ENCODE results near the gene OR8G5. TPM values are rescaled to one million over a fixed set of nuclear protein-coding genes. Genes with fewer than 3 reads are reported as not detected.
"Not testable (repeated sequence)": the region's sequence is repeated elsewhere in the genome, so short reads cannot be mapped to it uniquely, and the experiment has no call there.

The OR8G5 gene
- total RNA-seq, 2 donors from 2014 or later, result not detected

DNA sequence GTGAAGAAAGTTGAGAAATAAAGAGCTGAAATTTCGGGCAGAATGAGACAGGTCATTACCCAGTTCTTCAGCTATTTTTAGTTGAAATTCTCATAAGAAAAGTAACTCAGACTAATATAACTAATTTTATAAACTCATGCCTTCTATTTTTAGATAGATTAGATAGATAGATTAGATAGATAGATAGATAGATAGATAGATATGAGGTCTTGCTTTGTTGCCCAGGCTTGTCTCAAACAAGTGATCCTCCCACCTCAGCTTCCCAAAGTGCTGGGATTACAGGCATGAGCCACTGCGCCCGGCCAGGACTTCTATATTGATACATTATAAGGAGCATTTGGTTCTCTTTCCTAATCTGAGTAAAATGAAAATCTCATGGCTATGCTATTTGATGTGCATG, 42.1 kb upstream of the OR8G5 start:
- TF ChIP-seq, protein P1, sequence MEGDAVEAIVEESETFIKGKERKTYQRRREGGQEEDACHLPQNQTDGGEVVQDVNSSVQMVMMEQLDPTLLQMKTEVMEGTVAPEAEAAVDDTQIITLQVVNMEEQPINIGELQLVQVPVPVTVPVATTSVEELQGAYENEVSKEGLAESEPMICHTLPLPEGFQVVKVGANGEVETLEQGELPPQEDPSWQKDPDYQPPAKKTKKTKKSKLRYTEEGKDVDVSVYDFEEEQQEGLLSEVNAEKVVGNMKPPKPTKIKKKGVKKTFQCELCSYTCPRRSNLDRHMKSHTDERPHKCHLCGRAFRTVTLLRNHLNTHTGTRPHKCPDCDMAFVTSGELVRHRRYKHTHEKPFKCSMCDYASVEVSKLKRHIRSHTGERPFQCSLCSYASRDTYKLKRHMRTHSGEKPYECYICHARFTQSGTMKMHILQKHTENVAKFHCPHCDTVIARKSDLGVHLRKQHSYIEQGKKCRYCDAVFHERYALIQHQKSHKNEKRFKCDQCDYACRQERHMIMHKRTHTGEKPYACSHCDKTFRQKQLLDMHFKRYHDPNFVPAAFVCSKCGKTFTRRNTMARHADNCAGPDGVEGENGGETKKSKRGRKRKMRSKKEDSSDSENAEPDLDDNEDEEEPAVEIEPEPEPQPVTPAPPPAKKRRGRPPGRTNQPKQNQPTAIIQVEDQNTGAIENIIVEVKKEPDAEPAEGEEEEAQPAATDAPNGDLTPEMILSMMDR (IDR thresholded peaks at IDR 0.05), result no peak
- Histone ChIP-seq H3K9me3 (no peaks in the 10 kb centered on the region), H3K27me3 (no peaks in the 10 kb centered on the region), H3K27ac (no peak overlapping the region), H3K36me3 (no peaks in the 10 kb centered on the region), H3K4me3 (no peak overlapping the region), H3K9ac (ENCODE audit: low read depth in 2 of 2, low read length in 2 of 2) (no peak overlapping the region), H3K4me1 (no peaks in the 10 kb centered on the region)
- intact Hi-C loops (cut with DNase I), result no loop called here
- no peak for DNase-seq

DNA sequence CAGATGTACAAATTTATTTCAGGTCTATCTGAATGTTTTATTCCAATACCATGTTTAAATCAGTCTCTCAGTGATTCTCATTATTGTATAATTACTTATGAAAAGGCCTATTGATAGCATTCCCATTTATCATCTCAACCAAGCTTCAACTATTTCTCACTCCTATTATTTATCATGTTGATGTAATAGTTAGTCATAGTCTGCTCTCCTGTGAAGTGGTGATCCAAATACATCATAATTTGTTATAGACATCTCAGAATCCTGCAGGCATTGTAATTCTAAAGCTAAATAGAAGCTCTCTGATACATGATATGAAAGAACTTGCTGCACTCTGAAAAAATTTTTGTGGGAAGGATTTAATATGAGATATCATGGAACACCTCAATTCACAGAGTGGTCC, 37.0 kb upstream of the OR8G5 start:
- Histone ChIP-seq H3K36me3 (no peaks in the 10 kb centered on the region), H3K27me3 (no peaks in the 10 kb centered on the region), H3K4me3 (no peak overlapping the region), H3K9me3 (no peaks in the 10 kb centered on the region), H3K4me1 (no peaks in the 10 kb centered on the region), H3K9ac (ENCODE audit: low read depth in 2 of 2, low read length in 2 of 2) (no peak overlapping the region), H3K27ac (no peak overlapping the region)
- DNase-seq, result no peak
- TF ChIP-seq, protein P1 (IDR thresholded peaks at IDR 0.05), result no peak
- intact Hi-C loops (cut with DNase I), result no loop called here

DNA sequence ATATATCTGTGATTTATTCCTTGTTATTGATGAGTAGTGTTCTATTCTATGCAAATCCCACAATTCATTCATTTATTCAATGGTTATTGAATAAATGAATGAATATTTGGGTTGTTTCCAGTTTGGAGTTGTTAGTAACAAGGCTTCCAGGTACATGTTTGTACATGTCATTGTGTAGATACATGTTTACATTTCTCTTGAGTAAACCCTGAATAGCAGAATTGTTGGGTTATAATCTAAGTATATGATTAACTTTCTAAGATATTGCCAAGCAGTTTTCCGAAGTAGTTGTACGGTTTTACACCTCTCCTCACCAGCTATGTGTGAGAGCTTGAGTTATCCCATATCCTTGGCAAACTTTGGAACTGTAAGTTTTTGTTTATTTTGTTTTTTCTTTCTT, 33.8 kb upstream of the OR8G5 start:
- H3K27ac ChIP-seq, result no peak overlapping the region
- DNase-seq, result no peak
- TF ChIP-seq, protein P1 (IDR thresholded peaks at IDR 0.05), result no peak
- no peaks in the 10 kb centered on the region for H3K9me3 ChIP-seq
- H3K4me1 ChIP-seq, result no peaks in the 10 kb centered on the region
- H3K9ac ChIP-seq (ENCODE audit: low read depth in 2 of 2, low read length in 2 of 2), result no peak overlapping the region
- H3K27me3 ChIP-seq, result no peaks in the 10 kb centered on the region
- H3K36me3 ChIP-seq, result no peaks in the 10 kb centered on the region
- H3K4me3 ChIP-seq, result no peak overlapping the region
- intact Hi-C loops (cut with DNase I), result no loop called here

DNA sequence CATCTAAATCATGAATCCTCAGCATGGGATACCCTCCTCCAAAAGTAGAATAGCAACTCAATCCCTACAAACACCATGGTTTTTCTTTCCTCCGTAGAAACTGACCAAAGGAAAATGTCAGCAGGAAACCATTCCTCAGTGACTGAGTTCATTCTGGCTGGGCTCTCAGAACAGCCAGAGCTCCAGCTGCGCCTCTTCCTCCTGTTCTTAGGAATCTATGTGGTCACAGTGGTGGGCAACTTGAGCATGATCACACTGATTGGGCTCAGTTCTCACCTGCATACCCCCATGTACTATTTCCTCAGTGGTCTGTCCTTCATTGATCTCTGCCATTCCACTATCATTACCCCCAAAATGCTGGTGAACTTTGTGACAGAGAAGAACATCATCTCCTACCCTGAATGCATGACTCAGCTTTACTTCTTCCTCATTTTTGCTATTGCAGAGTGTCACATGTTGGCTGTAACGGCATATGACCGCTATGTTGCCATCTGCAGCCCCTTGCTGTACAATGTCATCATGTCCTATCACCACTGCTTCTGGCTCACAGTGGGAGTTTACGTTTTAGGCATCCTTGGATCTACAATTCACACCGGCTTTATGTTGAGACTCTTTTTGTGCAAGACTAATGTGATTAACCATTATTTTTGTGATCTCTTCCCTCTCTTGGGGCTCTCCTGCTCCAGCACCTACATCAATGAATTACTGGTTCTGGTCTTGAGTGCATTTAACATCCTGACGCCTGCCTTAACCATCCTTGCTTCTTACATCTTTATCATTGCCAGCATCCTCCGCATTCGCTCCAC, 31.4 kb upstream of the OR8G5 start:
- H3K27ac ChIP-seq; H3K27me3 ChIP-seq; H3K9ac ChIP-seq (ENCODE audit: low read depth in 2 of 2, low read length in 2 of 2); H3K9me3 ChIP-seq; DNase-seq; intact Hi-C loops (cut with DNase I); H3K4me1 ChIP-seq; H3K4me3 ChIP-seq; H3K36me3 ChIP-seq: not testable (repeated sequence)

DNA sequence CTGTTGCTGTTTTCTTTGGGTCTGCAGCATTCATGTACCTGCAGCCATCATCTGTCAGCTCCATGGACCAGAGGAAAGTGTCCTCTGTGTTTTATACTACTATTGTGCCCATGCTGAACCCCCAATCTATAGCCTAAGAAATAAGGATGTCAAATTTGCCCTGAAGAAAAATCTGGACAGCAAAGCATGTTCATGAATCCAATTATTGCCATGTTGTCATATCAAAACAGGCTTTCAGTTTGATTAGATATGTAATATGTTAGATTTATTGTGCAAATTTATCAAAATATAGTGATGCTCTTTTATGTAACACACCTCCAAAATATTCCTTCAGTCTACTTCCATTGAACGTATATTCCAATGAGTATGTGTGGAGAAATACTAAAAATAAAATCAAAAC, 30.7 kb upstream of the OR8G5 start:
- no peaks in the 10 kb centered on the region for H3K4me1 ChIP-seq
- DNase-seq, result no peak
- H3K4me3 ChIP-seq, result no peak overlapping the region
- no peak overlapping the region for H3K9ac ChIP-seq (ENCODE audit: low read depth in 2 of 2, low read length in 2 of 2)
- H3K36me3 ChIP-seq, result no peaks in the 10 kb centered on the region
- H3K9me3 ChIP-seq, result no peaks in the 10 kb centered on the region
- intact Hi-C loops (cut with DNase I), result no loop called here
- TF ChIP-seq, protein P1 (IDR thresholded peaks at IDR 0.05), result no peak
- no peak overlapping the region for H3K27ac ChIP-seq
- no peaks in the 10 kb centered on the region for H3K27me3 ChIP-seq

DNA sequence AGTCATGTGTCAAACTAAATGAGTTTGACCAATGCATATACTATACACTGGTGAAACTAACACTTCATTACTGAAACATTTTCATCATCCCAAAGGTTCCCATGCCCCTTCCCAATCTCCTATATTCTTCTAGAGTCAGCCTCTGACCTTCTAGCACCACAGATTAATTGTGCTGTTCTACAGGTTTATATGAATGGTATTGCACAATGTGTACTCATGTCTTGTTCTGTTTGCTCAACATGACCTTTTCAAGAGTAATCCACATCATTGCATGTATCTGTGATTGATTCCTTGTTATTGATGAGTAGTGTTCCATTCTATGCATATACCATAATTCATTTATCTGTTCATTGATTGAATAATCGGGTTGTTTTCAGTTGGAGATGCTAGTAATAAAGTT, 22.8 kb upstream of the OR8G5 start:
- no peak overlapping the region for H3K4me3 ChIP-seq
- H3K27me3 ChIP-seq, result no peaks in the 10 kb centered on the region
- no peak overlapping the region for H3K9ac ChIP-seq (ENCODE audit: low read depth in 2 of 2, low read length in 2 of 2)
- H3K4me1 ChIP-seq, result no peaks in the 10 kb centered on the region
- no peaks in the 10 kb centered on the region for H3K36me3 ChIP-seq
- intact Hi-C loops (cut with DNase I), result no loop called here
- DNase-seq, result no peak
- H3K27ac ChIP-seq, result no peak overlapping the region
- H3K9me3 ChIP-seq, result no peaks in the 10 kb centered on the region
- TF ChIP-seq, protein P1 (IDR thresholded peaks at IDR 0.05), result no peak
